Activated CD8-positive, alpha-beta T cell treated with anti-CD3 and anti-CD28 coated beads, Interleukin-2, amount 10 ng/mL, durations not matched to agents 7 days and 5 days (primary cell): Measurements from ENCODE around the gene ERGIC1. TPM values are rescaled to one million over a fixed set of nuclear protein-coding genes. Genes with fewer than 3 reads are reported as not detected.
A peak's percentile ranks its signal among the peaks of the same experiment; 100 is the strongest.
"Not testable (repeated sequence)": the region's sequence is repeated elsewhere in the genome, so short reads cannot be mapped to it uniquely, and the experiment has no call there.

Experiments
- ATAC-seq: fragments of 150-1000 bp; cut with Tn5 transposase; one replicate; pipeline ENCODE4 v1.10.0; 2021; ENCODE audit warnings: moderate library complexity
- CTCF ChIA-PET: fragments of 350-600 bp; sonication (Branson Sonifier 250); formaldehyde crosslinking; loops from one replicate; lab custom pipeline; 2021; ENCODE audit warnings: antibody characterized with exemption; lab: Charles Lee
- POLR2A ChIA-PET: fragments of 350-600 bp; sonication (Branson Sonifier 250); formaldehyde crosslinking; loops from one replicate; lab custom pipeline; 2021; ENCODE audit warnings: antibody characterized with exemption; lab: Charles Lee
- DNase-seq: peaks from one replicate; pipeline ENCODE4 v3.0.0-alpha.2; 2020
- H3K27ac Mint-ChIP-seq: one replicate; pipeline ENCODE4 v1.8.0; 2021; ENCODE audit warnings: mild to moderate bottlenecking, mixed read lengths
- H3K27me3 Mint-ChIP-seq: one replicate; pipeline ENCODE4 v1.8.0; 2021; ENCODE audit warnings: low read depth, mixed read lengths
- H3K36me3 Mint-ChIP-seq: one replicate; pipeline ENCODE4 v1.8.0; 2021; ENCODE audit warnings: low read depth, mixed read lengths
- H3K4me1 Mint-ChIP-seq: one replicate; pipeline ENCODE4 v1.8.0; 2021; ENCODE audit warnings: low read depth, mixed read lengths
- H3K4me3 Mint-ChIP-seq: one replicate; pipeline ENCODE4 v1.8.0; 2021; ENCODE audit warnings: mild to moderate bottlenecking, mixed read lengths
- H3K9me3 Mint-ChIP-seq: one replicate; pipeline ENCODE4 v1.8.0; 2022; ENCODE audit warnings: mixed read lengths; ENCODE audit not compliant: insufficient read depth
- total RNA-seq, 2 experiments: library from RNA; stranded (reverse); gene quantifications; one replicate each; pipeline ENCODE4 v1.2.3, GENCODE V29; 2021

Gene ERGIC1
- total RNA-seq, 2 experiments from 2014 or later: 50.4 to 52.7 TPM

GRCh38 chr5:172841256-172841655 is 7.2 kb downstream of the ERGIC1 start:
- Mint-ChIP-seq H3K27me3 (no peaks in the 10 kb centered on the region), H3K4me1 (peaks cover 20% of the 10 kb centered on the region), H3K4me3 (no peak overlapping the region), H3K36me3 (peaks cover 9% of the 10 kb centered on the region), H3K9me3 (no peaks in the 10 kb centered on the region), H3K27ac (no peak overlapping the region)
- DNase-seq (no peak), ATAC-seq (no peak)
- ChIA-PET POLR2A (interaction anchor here (1.1 kb wide), 1 partner anchor 33 kb away, joined by 4 read pairs; no protein-coding TSS in a partner anchor), CTCF (interaction anchor here (0.5 to 1.5 kb wide), 4 partner anchors 61 to 128 kb away, joined by 3 to 4 read pairs (median 3); partner anchors contain the start of gene DUSP1)

GRCh38 chr5:172843825-172844576 is 9.9 kb downstream of the ERGIC1 start:
- peaks cover 3% of the 10 kb centered on the region for H3K4me1 Mint-ChIP-seq
- DNase-seq (no peak), ATAC-seq (no peak)
- POLR2A ChIA-PET: no interaction called here
- H3K36me3 Mint-ChIP-seq: peaks cover 2% of the 10 kb centered on the region
- no peak overlapping the region for H3K27ac Mint-ChIP-seq
- H3K4me3 Mint-ChIP-seq: no peak overlapping the region
- H3K27me3 Mint-ChIP-seq: no peaks in the 10 kb centered on the region
- CTCF ChIA-PET: interaction anchor here (0.8 kb wide), 1 partner anchor 128 kb away, joined by 3 read pairs; no protein-coding TSS in a partner anchor
- no peaks in the 10 kb centered on the region for H3K9me3 Mint-ChIP-seq

DNA sequence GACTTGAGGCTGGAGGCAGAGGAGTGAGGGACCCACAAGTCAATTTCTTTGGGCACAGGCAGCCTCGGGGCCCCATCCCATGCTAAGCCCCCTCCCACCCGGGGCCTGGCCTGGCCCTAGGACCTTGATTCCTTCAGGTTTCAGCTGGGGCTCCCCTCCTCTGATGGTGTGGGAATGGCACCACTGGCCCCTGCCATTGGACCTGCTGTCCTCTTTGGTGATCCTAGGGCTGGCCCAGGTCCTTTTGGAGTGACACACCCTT is 10.5 kb downstream of the ERGIC1 start:
- no peaks in the 10 kb centered on the region for H3K9me3 Mint-ChIP-seq
- ChIA-PET CTCF (no interaction called here), POLR2A (no interaction called here)
- ATAC-seq: no peak
- no peaks in the 10 kb centered on the region for H3K27me3 Mint-ChIP-seq
- H3K27ac Mint-ChIP-seq: no peak overlapping the region
- H3K4me3 Mint-ChIP-seq: no peak overlapping the region
- DNase-seq: no peak
- peaks cover 2% of the 10 kb centered on the region for H3K36me3 Mint-ChIP-seq
- peaks cover 8% of the 10 kb centered on the region for H3K4me1 Mint-ChIP-seq

DNA sequence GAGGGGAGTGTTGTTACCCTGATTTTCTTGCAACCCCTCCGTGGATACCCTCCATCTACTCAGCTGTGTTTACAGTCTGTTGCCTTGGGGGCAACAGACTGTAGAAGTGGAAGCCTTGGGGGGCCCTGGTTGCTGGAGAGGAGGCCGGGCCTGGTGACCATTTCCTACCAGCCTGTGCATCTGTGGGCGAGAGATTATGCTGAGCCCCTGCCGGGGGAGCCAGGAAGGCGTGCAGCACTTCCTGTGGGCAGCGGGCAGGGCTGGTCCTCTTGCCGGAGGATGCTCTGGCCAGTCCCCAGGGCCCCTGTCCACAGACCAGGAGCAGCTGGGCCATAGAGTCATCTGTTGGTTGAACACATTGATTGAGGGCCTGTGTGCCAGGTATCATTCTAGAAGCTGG is 11.1 kb downstream of the ERGIC1 start:
- Mint-ChIP-seq H3K36me3 (peaks cover 2% of the 10 kb centered on the region), H3K27me3 (no peaks in the 10 kb centered on the region), H3K4me3 (no peak overlapping the region), H3K9me3 (no peaks in the 10 kb centered on the region), H3K27ac (no peak overlapping the region), H3K4me1 (peaks cover 14% of the 10 kb centered on the region)
- ATAC-seq (no peak), DNase-seq (no peak)
- ChIA-PET POLR2A (no interaction called here), CTCF (interaction anchor here (1.0 kb wide), 1 partner anchor 73 kb away, joined by 3 read pairs; no protein-coding TSS in a partner anchor)

DNA sequence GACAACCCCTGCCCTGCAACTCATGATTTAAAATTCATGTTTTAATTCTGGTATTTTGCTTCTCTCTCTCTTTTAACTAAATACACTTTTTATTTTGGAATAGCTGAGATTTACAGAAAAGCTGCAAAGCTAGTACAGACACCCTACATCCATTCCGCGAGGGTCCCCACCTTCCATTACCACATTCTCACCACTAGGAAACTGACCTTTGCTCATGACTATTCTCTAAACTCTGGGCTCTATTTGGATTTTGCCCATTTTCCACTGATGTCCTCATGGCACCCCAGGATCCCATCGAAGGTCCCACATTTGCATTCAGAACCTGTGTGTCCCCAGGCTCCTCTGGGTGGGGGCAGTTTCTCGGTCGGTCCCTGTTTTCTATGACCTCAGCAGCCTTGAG is 11.5 kb downstream of the ERGIC1 start:
- CTCF ChIA-PET: interaction anchor here (1.0 kb wide), 1 partner anchor 73 kb away, joined by 3 read pairs; no protein-coding TSS in a partner anchor
- no peaks in the 10 kb centered on the region for H3K9me3 Mint-ChIP-seq
- ATAC-seq (no peak), DNase-seq (no peak)
- peaks cover 14% of the 10 kb centered on the region for H3K4me1 Mint-ChIP-seq
- H3K4me3 Mint-ChIP-seq: no peak overlapping the region
- no peak overlapping the region for H3K27ac Mint-ChIP-seq
- POLR2A ChIA-PET: no interaction called here
- H3K36me3 Mint-ChIP-seq: peaks cover 2% of the 10 kb centered on the region
- no peaks in the 10 kb centered on the region for H3K27me3 Mint-ChIP-seq

DNA sequence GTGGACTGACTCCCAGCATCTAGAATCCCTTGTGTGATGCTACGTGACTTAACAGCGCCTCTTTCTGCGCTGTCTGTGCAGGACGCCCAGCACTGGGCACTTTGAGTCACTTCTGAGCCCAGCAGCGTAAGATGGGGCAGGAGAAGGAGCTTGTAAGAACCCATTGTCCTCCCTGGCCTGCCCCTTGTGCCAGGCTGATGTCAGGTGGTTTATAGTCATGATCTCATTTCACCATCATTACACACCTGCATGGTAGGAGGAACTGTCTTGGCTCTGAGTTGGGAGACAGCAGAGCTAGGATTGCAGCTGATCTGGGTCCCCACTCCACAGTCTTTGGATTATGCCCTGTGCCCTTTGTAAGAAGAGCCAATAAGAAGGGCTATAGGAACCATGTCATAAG is 12.2 kb downstream of the ERGIC1 start:
- POLR2A ChIA-PET: no interaction called here
- DNase-seq: no peak
- peaks cover 2% of the 10 kb centered on the region for H3K36me3 Mint-ChIP-seq

DNA sequence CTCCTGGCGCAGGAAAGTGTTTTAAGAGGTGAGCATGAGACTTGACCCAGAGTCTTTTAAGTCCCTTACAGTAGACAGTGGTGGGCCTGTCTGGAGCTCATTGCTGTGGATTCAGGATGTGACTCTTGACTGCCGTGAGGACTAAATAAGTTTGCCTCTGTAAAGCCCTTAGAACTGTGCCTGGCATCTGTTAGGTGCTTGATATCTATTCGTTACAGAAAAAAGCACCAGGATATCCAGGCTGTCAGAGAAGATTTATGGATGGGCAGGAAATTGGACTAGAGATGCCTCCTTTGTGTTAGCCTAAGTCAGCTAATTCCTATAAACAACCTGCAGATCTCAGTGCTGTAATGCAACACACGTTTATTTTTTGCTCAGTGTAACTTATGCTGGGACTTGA is 12.6 kb downstream of the ERGIC1 start:
- H3K36me3 Mint-ChIP-seq: peaks cover 2% of the 10 kb centered on the region
- no peaks in the 10 kb centered on the region for H3K9me3 Mint-ChIP-seq
- H3K27ac Mint-ChIP-seq: no peak overlapping the region
- no peaks in the 10 kb centered on the region for H3K27me3 Mint-ChIP-seq
- H3K4me1 Mint-ChIP-seq: peaks cover 14% of the 10 kb centered on the region
- no peak overlapping the region for H3K4me3 Mint-ChIP-seq
- DNase-seq (no peak), ATAC-seq (no peak)
- POLR2A ChIA-PET: no interaction called here
- CTCF ChIA-PET: no interaction called here

More for the DNA sequence above, 12.2 kb downstream of the ERGIC1 start:
- no peak overlapping the region for H3K4me3 Mint-ChIP-seq
- H3K27ac Mint-ChIP-seq: no peak overlapping the region
- no peaks in the 10 kb centered on the region for H3K9me3 Mint-ChIP-seq
- peaks cover 14% of the 10 kb centered on the region for H3K4me1 Mint-ChIP-seq
- no peak for ATAC-seq
- H3K27me3 Mint-ChIP-seq: no peaks in the 10 kb centered on the region
- CTCF ChIA-PET: no interaction called here

- H3K9me3 Mint-ChIP-seq, H3K27ac Mint-ChIP-seq, H3K36me3 Mint-ChIP-seq, ATAC-seq, H3K4me3 Mint-ChIP-seq, DNase-seq, POLR2A ChIA-PET, H3K27me3 Mint-ChIP-seq: not testable (repeated sequence)
- CTCF ChIA-PET: interaction anchor here (0.9 to 1.1 kb wide), 2 partner anchors 75 to 76 kb away, joined by 3 to 5 read pairs; partner anchors contain the start of gene DUSP1
- peaks cover 23% of the 10 kb centered on the region for H3K4me1 Mint-ChIP-seq
These were observed 13.5 kb downstream of the ERGIC1 start for GRCh38 chr5:172847584-172847983.

DNA sequence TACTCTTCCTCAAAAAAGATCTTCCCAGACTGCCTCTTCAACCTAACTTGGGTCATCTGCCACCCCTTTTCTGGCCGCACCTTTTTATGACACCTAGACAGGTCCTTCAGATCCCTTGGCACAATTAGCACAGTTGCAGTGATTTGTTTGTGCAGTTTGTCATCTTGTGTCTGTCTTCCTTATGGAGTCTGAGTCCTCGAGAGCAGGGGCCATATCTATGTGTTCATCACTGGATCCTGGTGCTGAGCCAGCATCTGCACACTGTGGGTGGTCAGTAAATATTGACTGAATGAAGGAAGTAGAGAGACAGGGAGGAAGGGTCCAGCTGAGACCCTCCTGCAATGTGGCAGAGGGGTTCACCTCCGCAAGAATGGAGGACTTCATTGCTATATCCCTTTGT is 14.4 kb downstream of the ERGIC1 start:
- CTCF ChIA-PET: interaction anchor here (1.1 kb wide), 1 partner anchor 76 kb away, joined by 5 read pairs; no protein-coding TSS in a partner anchor
- POLR2A ChIA-PET: no interaction called here
- Mint-ChIP-seq H3K27ac (no peak overlapping the region), H3K4me1 (peaks cover 31% of the 10 kb centered on the region), H3K27me3 (no peaks in the 10 kb centered on the region), H3K9me3 (no peaks in the 10 kb centered on the region), H3K4me3 (no peak overlapping the region), H3K36me3 (peaks cover 3% of the 10 kb centered on the region)
- ATAC-seq (no peak), DNase-seq (no peak)

- no peak for DNase-seq
- ChIA-PET CTCF (no interaction called here), POLR2A (interaction anchor here (1.0 kb wide), 1 partner anchor 42 kb away, joined by 3 read pairs; no protein-coding TSS in a partner anchor)
- Mint-ChIP-seq H3K27me3 (no peaks in the 10 kb centered on the region), H3K36me3 (peaks cover 3% of the 10 kb centered on the region), H3K9me3 (no peaks in the 10 kb centered on the region), H3K27ac (peak overlapping the region; percentile 61), H3K4me3 (no peak overlapping the region), H3K4me1 (peaks cover 46% of the 10 kb centered on the region)
- no peak for ATAC-seq
These were observed 15.8 kb downstream of the ERGIC1 start for GRCh38 chr5:172849606-172850453.

GRCh38 chr5:172850454-172850797 is 16.4 kb downstream of the ERGIC1 start:
- H3K4me1 Mint-ChIP-seq: peaks cover 49% of the 10 kb centered on the region
- H3K36me3 Mint-ChIP-seq: peaks cover 3% of the 10 kb centered on the region
- ChIA-PET POLR2A (no interaction called here), CTCF (no interaction called here)
- DNase-seq (no peak), ATAC-seq (no peak)
- no peak overlapping the region for H3K27ac Mint-ChIP-seq
- no peaks in the 10 kb centered on the region for H3K27me3 Mint-ChIP-seq
- H3K4me3 Mint-ChIP-seq: no peak overlapping the region
- H3K9me3 Mint-ChIP-seq: no peaks in the 10 kb centered on the region

- DNase-seq, H3K36me3 Mint-ChIP-seq, H3K27ac Mint-ChIP-seq, ATAC-seq, H3K9me3 Mint-ChIP-seq, H3K27me3 Mint-ChIP-seq, POLR2A ChIA-PET, H3K4me3 Mint-ChIP-seq: not testable (repeated sequence)
- H3K4me1 Mint-ChIP-seq: peaks cover 49% of the 10 kb centered on the region
- CTCF ChIA-PET: interaction anchor here (1.5 kb wide), 1 partner anchor 135 kb away, joined by 4 read pairs; no protein-coding TSS in a partner anchor
These were observed 17.2 kb downstream of the ERGIC1 start for GRCh38 chr5:172851254-172851653.
